HCT116 (cell line): Measurements from ENCODE around the gene RNU7-1. TPM values are rescaled to one million over a fixed set of nuclear protein-coding genes. Genes with fewer than 3 reads are reported as not detected.
A peak's percentile ranks its signal among the peaks of the same experiment; 100 is the strongest.
"Not testable (repeated sequence)": the region's sequence is repeated elsewhere in the genome, so short reads cannot be mapped to it uniquely, and the experiment has no call there.

Experiments used
- ATAC-seq: fragments of 200-7000 bp; cut with Tn5 transposase; 2 replicates; pipeline ENCODE4 v1.9.1; 2020; ENCODE audit warnings: mild to moderate bottlenecking, moderate library complexity
- BruUV-seq: library from RNA; stranded (reverse); fragments of 400-500 nt; replicated peaks from 2 replicates; lab custom pipeline; 2021; lab: Mats Ljungman, UMichigan
- CTCF ChIA-PET: fragments of 300-600 bp; sonication (Branson Sonifier 250); formaldehyde crosslinking; loops from one replicate; lab custom pipeline; 2021; ENCODE audit warnings: antibody characterized with exemption; lab: Charles Lee
- POLR2A ChIA-PET: fragments of 300-600, 350-600 bp; sonication (Branson Sonifier 250); formaldehyde crosslinking; loops from one replicate; lab custom pipeline; 2021; ENCODE audit warnings: antibody characterized with exemption; lab: Charles Lee
- RAD21 ChIA-PET, 2 experiments: fragments of 300-600 bp; sonication (Branson Sonifier 250); formaldehyde crosslinking; loops; one replicate each; lab custom pipeline; 2023; ENCODE audit warnings: low total read pairs in 2 of 2; ENCODE audit not compliant: uncharacterized antibody in 2 of 2, unreplicated experiment in 2 of 2, low non-redundant PET in 1 of 2; lab: Charles Lee
- DNase-seq: peaks from one replicate; pipeline ENCODE4 v3.0.0-alpha.2; 2010; ENCODE audit warnings: low read depth, low spot score
- H2AFZ ChIP-seq: fragments of 200-600 bp; shearing (Covaris generic), sonication (generic); 2 replicates; pipeline ENCODE4 v1.6.1; 2017; ENCODE audit warnings: low read depth, mixed run types, mixed read lengths, antibody characterized with exemption, low read length; ENCODE audit not compliant: poor library complexity, severe bottlenecking
- H3K27ac ChIP-seq: 2 replicates; pipeline ENCODE4 v1.5.1; 2012; ENCODE audit warnings: low read depth, low read length
- H3K27me3 ChIP-seq: fragments of 200-600 bp; sonication (generic); 2 replicates; pipeline ENCODE4 v1.6.1; 2016; ENCODE audit warnings: mixed run types, low read length, mixed read lengths; ENCODE audit not compliant: insufficient read depth
- H3K36me3 ChIP-seq, 2 experiments: fragments of 200-500 bp in 1 of 2; fragments of 200-600 bp in 1 of 2; sonication (Bioruptor generic) in 1 of 2; sonication (generic) in 1 of 2; 2 replicates each; pipeline versions ENCODE4 v1.5.1 to v1.6.1; 2014 to 2016; ENCODE audit warnings: low read length in 2 of 2, inconsistent platforms in 1 of 2, mixed read lengths in 1 of 2, mixed run types in 1 of 2; ENCODE audit not compliant: insufficient read depth in 2 of 2, control insufficient read depth in 1 of 2
- H3K4me1 ChIP-seq, 2 experiments: fragments of 200-600 bp in 1 of 2; sonication (generic) in 1 of 2; 2 replicates each; pipeline versions ENCODE4 v1.5.1 to v1.6.1; 2012 to 2017; ENCODE audit warnings: low read length in 2 of 2, inconsistent platforms in 1 of 2, mild to moderate bottlenecking in 1 of 2, mixed read lengths in 1 of 2, mixed run types in 1 of 2, moderate library complexity in 1 of 2; ENCODE audit not compliant: insufficient read depth in 2 of 2, control insufficient read depth in 1 of 2
- H3K4me2 ChIP-seq: fragments of 200-600 bp; sonication (generic); 2 replicates; pipeline ENCODE4 v1.6.1; 2017; ENCODE audit warnings: mixed run types, low read length, mixed read lengths
- H3K4me3 ChIP-seq, 2 experiments: fragments of 200-600 bp in 1 of 2; sonication (generic) in 1 of 2; replicated peaks in 1 of 2; 2 replicates each; pipeline ENCODE4 v1.5.1; 2011 to 2016; ENCODE audit warnings: low read length in 2 of 2, control low read depth in 1 of 2, low read depth in 1 of 2, mild to moderate bottlenecking in 1 of 2, mixed read lengths in 1 of 2, mixed run types in 1 of 2
- H3K79me2 ChIP-seq: fragments of 200-600 bp; sonication (generic); 2 replicates; pipeline ENCODE4 v1.6.1; 2017; ENCODE audit warnings: mild to moderate bottlenecking, mixed run types, low read length, moderate library complexity, mixed read lengths; ENCODE audit not compliant: insufficient read depth
- H3K9ac ChIP-seq: fragments of 200-600 bp; sonication (generic); 2 replicates; pipeline ENCODE4 v1.6.1; 2016; ENCODE audit warnings: low read length, mixed read lengths
- H3K9me2 ChIP-seq: fragments of 200-600 bp; sonication (generic), shearing (Covaris generic); 2 replicates; pipeline ENCODE4 v1.6.1; 2017; ENCODE audit warnings: mixed run types, mild to moderate bottlenecking, moderate library complexity; ENCODE audit not compliant: insufficient read depth
- H3K9me3 ChIP-seq, 2 experiments: fragments of 200-500 bp in 1 of 2; fragments of 200-600 bp in 1 of 2; sonication (Bioruptor generic) in 1 of 2; sonication (generic) in 1 of 2; 2 replicates each; pipeline ENCODE4 v1.6.1; 2014 to 2017; ENCODE audit warnings: low read length in 2 of 2, mixed read lengths in 2 of 2, inconsistent platforms in 1 of 2, low read depth in 1 of 2, mild to moderate bottlenecking in 1 of 2, mixed run types in 1 of 2, moderate library complexity in 1 of 2; ENCODE audit not compliant: control insufficient read depth in 1 of 2, insufficient read depth in 1 of 2
- H4K20me1 ChIP-seq: fragments of 200-600 bp; sonication (generic), shearing (Covaris generic); 2 replicates; pipeline ENCODE4 v1.6.1; 2017; ENCODE audit warnings: mixed run types, mild to moderate bottlenecking, moderate library complexity; ENCODE audit not compliant: insufficient read depth
- YY1 ChIP-seq: IDR thresholded peaks from 2 replicates; pipeline ENCODE4 v1.6.1; 2011; ENCODE audit warnings: low read length, low read depth, moderate library complexity, mild to moderate bottlenecking; ENCODE audit not compliant: insufficient replicate concordance; ENCODE audit errors: extremely low read depth
- intact Hi-C: fragments of 100-400 bp; cut with micrococcal nuclease; formaldehyde crosslinking; loops from 2 replicates; pipeline ENCODE4 v1.10.0; 2022
- total RNA-seq: library from RNA; stranded (reverse); gene quantifications from one replicate; pipeline ENCODE4 v1.2.1, GENCODE V29; 2021; ENCODE audit not compliant: unreplicated experiment

RNU7-1 gene
- total RNA-seq, 1 experiment from 2014 or later = not detected

- Histone ChIP-seq H3K9ac (peak overlapping the region; percentile 80), H3K9me2 (no peaks in the 10 kb centered on the region), H3K4me2 (peak overlapping the region; percentile 98), H4K20me1 (no peaks in the 10 kb centered on the region), H3K27ac (no peak overlapping the region; the same call in 1 of the 2 replicates), H2AFZ (no peak overlapping the region), H3K79me2 (no peaks in the 10 kb centered on the region), H3K36me3 (no peaks in the 10 kb centered on the region), H3K4me1 (peaks cover 10 to 20% of the 10 kb centered on the region in 2 experiments), H3K4me3 (peak overlapping the region; percentile 64 to 82), H3K27me3 (no peaks in the 10 kb centered on the region), H3K9me3 (no peaks in the 10 kb centered on the region)
- TF ChIP-seq YY1 = no peak
- RAD21 ChIA-PET = no interaction called here
- intact Hi-C loops = no loop called here
- DNase-seq (no peak), ATAC-seq (no peak)
- CTCF ChIA-PET = interaction anchor here (1.3 to 1.5 kb wide), 3 partner anchors 15 to 36 kb away, joined by 3 to 5 read pairs (median 4); no protein-coding TSS in a partner anchor
- BruUV-seq = no TSS peak
- POLR2A ChIA-PET = interaction anchor here (0.6 to 1.7 kb wide), 5 partner anchors 14 to 101 kb away, joined by 3 to 9 read pairs (median 3); partner anchors contain the start of genes C12orf57, RNU7-1 and TPI1
Observed at GRCh38 chr12:6905414-6906040, 38.1 kb upstream of the RNU7-1 start.

- H3K9me2 ChIP-seq, H3K4me3 ChIP-seq, H3K9ac ChIP-seq, H3K4me2 ChIP-seq, intact Hi-C loops, H4K20me1 ChIP-seq, H3K79me2 ChIP-seq, H3K27ac ChIP-seq, RAD21 ChIA-PET, BruUV-seq, H3K36me3 ChIP-seq, H2AFZ ChIP-seq, ATAC-seq, H3K9me3 ChIP-seq, DNase-seq, H3K27me3 ChIP-seq: not testable (repeated sequence)
- ChIA-PET CTCF (interaction anchor here (0.7 to 1.6 kb wide), 4 partner anchors 16 to 35 kb away, joined by 3 to 4 read pairs (median 4); partner anchors contain the start of gene SPSB2), POLR2A (interaction anchor here (0.6 to 3.1 kb wide), 4 partner anchors 17 to 41 kb away, joined by 3 to 16 read pairs (median 3); partner anchors contain the start of genes C12orf57 and RNU7-1)
- H3K4me1 ChIP-seq = peaks cover 10 to 20% of the 10 kb centered on the region in 2 experiments
Observed at GRCh38 chr12:6908141-6908540, 35.5 kb upstream of the RNU7-1 start.
